SK-N-MC (cell line): ENCODE data around the gene LOX.

Experiments used
- DNase-seq: peaks from one replicate; pipeline ENCODE4 v3.0.0-alpha.2; 2011; ENCODE audit warnings: low read depth, low spot score
- H3K27ac ChIP-seq: fragments of 200-600 bp; sonication (generic); 2 replicates; pipeline ENCODE4 v1.5.1; 2016; ENCODE audit warnings: mixed run types
- H3K36me3 ChIP-seq: fragments of 200-600 bp; sonication (generic); 2 replicates; pipeline ENCODE4 v1.6.1; 2017; ENCODE audit warnings: antibody characterized with exemption, low read length, mixed read lengths; ENCODE audit not compliant: insufficient read depth
- H3K4me3 ChIP-seq: fragments of 200-600 bp; sonication (generic); 2 replicates; pipeline ENCODE4 v1.5.1; 2016
- H3K9ac ChIP-seq: fragments of 200-600 bp; sonication (generic); 2 replicates; pipeline ENCODE4 v1.8.0; 2017; ENCODE audit warnings: mixed run types, mixed read lengths; ENCODE audit not compliant: insufficient read length
- H3K9me3 ChIP-seq: fragments of 200-600 bp; sonication (generic); 2 replicates; pipeline ENCODE4 v1.6.1; 2017; ENCODE audit warnings: low read depth, mild to moderate bottlenecking, antibody characterized with exemption, low read length, moderate library complexity, mixed read lengths
- EZH2 ChIP-seq: fragments of 200-600 bp; sonication (generic); IDR thresholded peaks from one replicate; pipeline ENCODE4 v1.6.1; 2017; ENCODE audit warnings: antibody characterized with exemption
- FOXP2 ChIP-seq: optimal IDR thresholded peaks from 2 replicates; pipeline ENCODE3; 2011; ENCODE audit warnings: mild to moderate bottlenecking, moderate library complexity; ENCODE audit not compliant: insufficient read depth; ENCODE audit errors: extremely low read length, control extremely low read depth
- POLR2AphosphoS5 ChIP-seq: IDR thresholded peaks from 2 replicates; pipeline ENCODE4 v1.6.1; 2012; ENCODE audit warnings: mild to moderate bottlenecking, low read depth, low read length, borderline replicate concordance

LOX gene

DNA sequence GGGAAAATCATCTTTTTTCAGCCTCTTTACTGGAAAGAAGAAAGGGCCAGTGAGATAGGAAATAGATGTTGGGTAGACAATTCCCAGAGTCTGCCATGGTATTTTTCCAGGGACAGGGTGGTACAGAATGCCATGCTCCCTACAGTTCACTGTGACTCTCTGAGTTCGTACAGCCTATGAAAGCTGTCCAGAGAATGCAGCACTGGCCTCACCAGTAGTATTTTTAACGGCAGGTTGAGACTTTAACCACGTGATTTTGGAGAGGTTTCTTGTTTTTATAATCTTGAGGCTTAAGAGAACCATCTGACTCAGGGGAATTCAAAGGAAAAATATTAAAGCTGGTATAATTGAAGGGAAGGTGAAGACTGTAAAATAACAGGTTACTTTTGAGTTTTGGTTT lies 41.1 kb upstream of the LOX start:
- Histone ChIP-seq H3K36me3 (no peaks in the 10 kb centered on the region), H3K9me3 (no peaks in the 10 kb centered on the region), H3K4me3 (no peak overlapping the region), H3K27ac (no peak overlapping the region), H3K9ac (no peak overlapping the region)
- DNase-seq, result no peak
- TF ChIP-seq EZH2 (no peak), POLR2AphosphoS5 (no peak), FOXP2 (no peak)

- TF ChIP-seq FOXP2, result no peak
- TF ChIP-seq EZH2, result no peak
- TF ChIP-seq POLR2AphosphoS5, result no peak
- DNase-seq, result no peak
Observed at GRCh38 chr5:122118356-122118948, 40.4 kb upstream of the LOX start.

DNA sequence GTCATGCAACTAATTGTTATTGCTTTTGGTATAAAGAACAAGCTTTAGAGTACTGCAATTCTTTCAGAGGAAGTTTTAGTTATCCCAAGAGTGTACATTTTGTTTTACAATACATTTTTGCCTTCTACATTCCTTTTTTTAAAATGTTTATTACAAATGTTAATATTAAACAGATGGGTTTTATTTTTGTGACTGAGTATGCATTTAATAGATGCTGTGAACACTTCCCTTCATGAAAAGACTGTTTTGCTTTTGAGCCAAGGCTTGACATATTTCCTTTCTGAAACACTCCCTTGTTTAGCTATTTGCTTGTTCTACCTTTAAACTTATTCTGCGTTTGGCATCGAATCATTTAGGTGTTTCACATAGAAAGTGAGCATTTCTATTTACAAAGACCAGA lies 36.4 kb upstream of the LOX start:
- H3K4me3 ChIP-seq, result no peak overlapping the region
- no peak overlapping the region for H3K9ac ChIP-seq
- no peaks in the 10 kb centered on the region for H3K36me3 ChIP-seq
- 0 out of 2 replicates have a peak overlapping the region, but pooled peaks have one; percentile 4 for H3K27ac ChIP-seq
- no peaks in the 10 kb centered on the region for H3K9me3 ChIP-seq
- DNase-seq, result no peak
- no peak for TF ChIP-seq POLR2AphosphoS5
- TF ChIP-seq EZH2, result no peak
- no peak for TF ChIP-seq FOXP2

More at GRCh38 chr5:122118356-122118948, 40.4 kb upstream of the LOX start:
- Histone ChIP-seq H3K36me3 (no peaks in the 10 kb centered on the region), H3K27ac (no peak overlapping the region), H3K9ac (no peak overlapping the region), H3K9me3 (no peaks in the 10 kb centered on the region), H3K4me3 (no peak overlapping the region)

DNA sequence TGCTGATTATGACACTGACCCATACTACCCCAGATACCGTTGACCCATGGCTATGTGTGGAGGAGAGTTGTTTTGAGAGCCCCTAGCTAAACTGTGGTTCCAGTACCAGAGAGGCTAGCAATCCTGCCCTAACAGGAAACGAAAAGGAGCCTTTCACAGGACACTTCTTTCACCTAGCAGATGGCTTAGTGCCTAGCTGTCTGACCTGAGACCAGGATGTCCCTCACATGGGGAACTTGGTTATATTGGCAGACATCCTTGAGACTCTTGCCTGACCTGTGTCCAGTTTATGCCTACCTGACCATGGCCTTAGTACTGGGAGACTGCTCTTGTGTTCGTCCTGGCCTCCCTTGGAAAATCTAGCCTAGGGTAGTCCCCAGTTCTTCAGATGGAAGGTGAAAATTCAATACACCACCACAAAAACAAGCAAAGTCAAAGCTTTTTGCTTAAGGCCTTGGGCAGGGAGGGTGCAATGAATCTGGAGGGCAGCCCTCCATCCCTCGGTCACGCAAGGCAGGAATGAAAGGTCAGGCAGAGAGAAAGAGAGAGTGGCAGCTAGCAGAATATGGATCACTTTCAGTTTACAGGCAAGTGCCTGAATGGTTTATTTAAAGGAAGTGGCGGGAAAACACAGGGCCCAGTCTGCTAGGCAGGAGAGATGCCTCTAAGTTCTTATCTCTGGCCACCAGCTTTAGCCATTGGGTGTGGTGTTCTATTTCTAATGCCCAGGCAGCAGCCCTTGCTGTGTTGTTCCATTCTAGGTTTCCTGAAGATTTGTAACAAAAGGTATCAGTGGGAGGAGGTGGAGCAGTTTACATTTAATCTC lies 34.9 kb upstream of the LOX start:
- Histone ChIP-seq H3K4me3 (no peak overlapping the region), H3K27ac (no peak overlapping the region), H3K36me3 (no peaks in the 10 kb centered on the region), H3K9me3 (no peaks in the 10 kb centered on the region), H3K9ac (no peak overlapping the region)
- no peak for DNase-seq
- no peak for TF ChIP-seq POLR2AphosphoS5
- TF ChIP-seq EZH2, result no peak
- no peak for TF ChIP-seq FOXP2

- TF ChIP-seq EZH2, result no peak
- TF ChIP-seq FOXP2, result no peak
- DNase-seq, result no peak
- H3K9ac ChIP-seq, result no peak overlapping the region
Observed at GRCh38 chr5:122112063-122112462, 34.0 kb upstream of the LOX start.

DNA sequence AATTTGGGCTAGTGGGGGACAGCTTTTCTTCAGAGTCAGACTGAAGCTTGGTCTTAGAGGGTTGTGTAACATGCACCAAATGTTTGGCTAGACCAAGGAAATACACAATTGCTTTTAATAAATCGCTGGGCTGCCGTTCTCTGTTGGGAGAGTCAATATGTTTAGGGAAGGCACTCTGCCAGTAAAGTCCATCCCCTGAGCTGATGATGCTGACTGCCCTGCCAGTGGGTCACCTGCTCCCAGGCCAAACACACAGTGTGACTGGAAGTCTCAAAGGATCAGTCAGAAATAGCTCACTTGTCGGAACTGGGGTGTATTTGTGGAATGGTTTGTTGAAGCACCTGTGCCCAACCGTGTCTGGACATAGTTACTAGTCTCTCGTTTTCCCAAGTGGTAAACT lies 33.4 kb upstream of the LOX start:
- Histone ChIP-seq H3K4me3 (no peak overlapping the region), H3K9me3 (no peaks in the 10 kb centered on the region), H3K27ac (no peak overlapping the region), H3K36me3 (no peaks in the 10 kb centered on the region), H3K9ac (no peak overlapping the region)
- TF ChIP-seq FOXP2, result no peak
- no peak for TF ChIP-seq POLR2AphosphoS5
- TF ChIP-seq EZH2, result no peak
- no peak for DNase-seq

More at GRCh38 chr5:122112063-122112462, 34.0 kb upstream of the LOX start:
- no peaks in the 10 kb centered on the region for H3K9me3 ChIP-seq
- H3K4me3 ChIP-seq, result no peak overlapping the region
- no peak overlapping the region for H3K27ac ChIP-seq
- no peaks in the 10 kb centered on the region for H3K36me3 ChIP-seq

GRCh38 chr5:122110987-122111386 lies 32.9 kb upstream of the LOX start:
- Histone ChIP-seq H3K9me3 (no peaks in the 10 kb centered on the region), H3K4me3 (no peak overlapping the region), H3K36me3 (no peaks in the 10 kb centered on the region), H3K27ac (no peak overlapping the region), H3K9ac (no peak overlapping the region)
- DNase-seq, result no peak
- TF ChIP-seq POLR2AphosphoS5 (no peak), EZH2 (no peak), FOXP2 (no peak)

DNA sequence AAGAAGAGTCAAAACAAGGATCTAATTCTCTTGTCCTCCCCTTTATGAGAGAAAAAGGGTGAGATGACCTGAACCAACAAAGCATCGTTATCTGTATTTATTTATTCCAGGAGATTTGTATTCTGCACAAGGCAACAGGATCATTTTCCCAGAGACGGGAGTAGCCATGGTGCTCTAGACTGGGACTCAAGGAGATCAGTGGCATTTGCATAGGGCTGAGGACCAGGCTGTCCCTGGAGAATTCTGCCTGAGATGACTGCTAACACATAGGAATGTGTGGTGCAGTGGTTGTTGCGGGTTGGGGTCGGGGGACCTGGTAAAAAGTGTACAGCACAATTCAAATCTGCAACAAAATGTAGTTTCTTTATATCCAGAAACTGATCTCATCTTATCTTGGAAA lies 29.0 kb upstream of the LOX start:
- H3K36me3 ChIP-seq, result no peaks in the 10 kb centered on the region
- H3K4me3 ChIP-seq, result no peak overlapping the region
- H3K9ac ChIP-seq, result no peak overlapping the region
- no peak overlapping the region for H3K27ac ChIP-seq
- no peaks in the 10 kb centered on the region for H3K9me3 ChIP-seq
- no peak for TF ChIP-seq POLR2AphosphoS5
- no peak for TF ChIP-seq EZH2
- TF ChIP-seq FOXP2, result no peak
- no peak for DNase-seq

- Histone ChIP-seq H3K27ac (no peak overlapping the region), H3K4me3 (no peak overlapping the region), H3K36me3 (no peaks in the 10 kb centered on the region), H3K9ac (no peak overlapping the region), H3K9me3 (no peaks in the 10 kb centered on the region)
- DNase-seq, result no peak
- TF ChIP-seq EZH2, result no peak
Observed at GRCh38 chr5:122105909-122106308, 27.9 kb upstream of the LOX start.
